Suppressor macrophage (primary cell): Measurements from ENCODE around the gene PCDHGA1.
"Not testable (repeated sequence)": the region's sequence is repeated elsewhere in the genome, so short reads cannot be mapped to it uniquely, and the experiment has no call there.

ENCODE experiments used
- DNase-seq, 4 experiments: peaks; one replicate each; pipeline ENCODE4 v3.0.0-alpha.2; 2020 to 2022

The PCDHGA1 gene

DNA sequence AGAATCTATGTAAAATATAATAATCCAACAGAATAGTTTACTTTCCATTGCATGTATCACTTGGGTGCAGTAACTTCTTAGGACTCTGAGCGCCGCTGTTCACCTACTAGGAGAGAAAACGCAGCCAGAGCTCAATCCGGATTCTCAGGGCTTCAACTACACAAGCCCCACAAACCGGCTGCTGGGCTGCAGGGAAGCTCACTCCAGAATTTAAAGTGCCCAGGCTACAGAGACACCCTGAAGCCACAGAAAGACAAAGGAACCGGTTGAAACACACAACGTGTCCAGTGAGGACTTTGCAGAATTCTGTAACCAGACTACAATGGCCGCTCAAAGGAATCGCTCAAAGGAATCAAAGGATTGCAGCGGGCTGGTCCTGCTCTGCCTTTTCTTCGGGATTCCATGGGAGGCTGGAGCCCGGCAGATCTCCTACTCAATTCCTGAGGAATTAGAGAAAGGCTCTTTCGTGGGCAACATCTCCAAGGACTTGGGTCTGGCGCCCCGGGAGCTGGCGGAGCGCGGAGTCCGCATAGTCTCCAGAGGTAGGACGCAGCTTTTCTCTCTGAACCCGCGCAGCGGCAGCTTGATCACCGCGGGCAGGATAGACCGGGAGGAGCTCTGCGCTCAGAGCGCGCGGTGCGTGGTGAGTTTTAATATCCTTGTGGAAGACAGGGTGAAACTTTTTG lies 82.7 kb downstream of the PCDHGA1 start, which contains the start of gene PCDHGA10:
Gene PCDHGA10, plus strand, starts transcription at position 134 of the 686 bp plus-strand sequence. Its CDS starts 189 bp downstream, at position 323.
- peak; percentile 67 to 83 (median 77) for DNase-seq

GRCh38 chr5:141413540-141414069 lies 83.3 kb downstream of the PCDHGA1 start:
- DNase-seq: no peak

GRCh38 chr5:141414548-141415274 lies 84.4 kb downstream of the PCDHGA1 start:
- not testable (repeated sequence) for DNase-seq

GRCh38 chr5:141415275-141415618 lies 84.9 kb downstream of the PCDHGA1 start:
- DNase-seq: not testable (repeated sequence)

DNA sequence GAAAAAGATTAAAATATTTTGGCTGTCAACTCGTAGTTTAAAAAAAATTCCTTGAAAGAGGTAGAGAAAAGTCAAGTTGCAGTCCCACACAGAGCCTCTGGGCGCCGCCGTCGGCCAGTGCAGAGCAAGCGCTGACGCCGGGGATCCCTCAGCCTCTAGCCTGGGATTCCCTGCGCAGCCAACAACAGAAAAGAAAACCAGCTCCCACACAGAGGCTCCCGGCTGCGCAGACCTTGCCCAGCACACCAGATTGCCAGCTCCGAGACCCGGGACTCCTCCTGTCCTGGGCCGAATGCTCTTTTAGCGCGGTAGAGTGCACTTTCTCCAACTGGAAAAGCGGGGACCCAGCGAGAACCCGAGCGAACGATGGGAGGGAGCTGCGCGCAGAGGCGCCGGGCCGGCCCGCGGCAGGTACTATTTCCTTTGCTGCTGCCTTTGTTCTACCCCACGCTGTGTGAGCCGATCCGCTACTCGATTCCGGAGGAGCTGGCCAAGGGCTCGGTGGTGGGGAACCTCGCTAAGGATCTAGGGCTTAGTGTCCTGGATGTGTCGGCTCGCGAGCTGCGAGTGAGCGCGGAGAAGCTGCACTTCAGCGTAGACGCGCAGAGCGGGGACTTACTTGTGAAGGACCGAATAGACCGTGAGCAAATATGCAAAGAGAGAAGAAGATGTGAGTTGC lies 87.3 kb downstream of the PCDHGA1 start, which contains the start of gene PCDHGB7:
Gene PCDHGB7, plus strand, starts transcription at position 184 of the 679 bp plus-strand sequence. Its CDS starts 183 bp downstream, at position 367.
- DNase-seq: peak; percentile 83 to 93 (median 88)

- DNase-seq: no peak
These were observed 89.0 kb downstream of the PCDHGA1 start for GRCh38 chr5:141419074-141419880.

DNA sequence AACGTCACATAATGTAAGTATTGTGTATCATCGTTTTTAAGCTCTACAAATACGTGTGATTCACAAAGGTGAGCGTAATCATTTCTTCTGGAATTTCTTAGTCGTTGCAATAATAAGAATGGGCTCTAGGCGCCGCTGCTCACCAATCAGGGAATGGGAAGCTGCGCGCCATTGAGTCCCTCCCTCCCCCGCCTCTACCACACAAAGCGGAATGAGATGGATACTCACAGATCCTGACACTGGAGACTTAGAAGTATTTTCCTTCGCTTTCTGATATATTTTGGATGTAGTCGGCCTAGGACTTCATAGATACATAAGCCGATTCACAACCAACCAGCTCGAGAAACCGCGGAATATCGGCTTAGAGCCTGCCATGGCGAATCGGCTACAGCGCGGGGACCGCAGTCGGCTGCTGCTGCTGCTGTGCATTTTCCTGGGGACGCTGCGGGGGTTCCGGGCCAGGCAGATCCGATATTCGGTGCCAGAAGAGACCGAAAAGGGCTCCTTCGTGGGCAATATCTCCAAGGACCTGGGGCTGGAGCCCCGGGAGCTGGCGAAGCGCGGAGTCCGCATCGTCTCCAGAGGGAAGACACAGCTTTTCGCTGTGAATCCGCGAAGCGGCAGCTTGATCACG lies 90.7 kb downstream of the PCDHGA1 start, which contains the start of gene PCDHGA11:
Gene PCDHGA11, plus strand, starts transcription at position 197 of the 634 bp plus-strand sequence. Its CDS starts 177 bp downstream, at position 374.
- peak; percentile 79 to 87 (median 86) for DNase-seq

DNA sequence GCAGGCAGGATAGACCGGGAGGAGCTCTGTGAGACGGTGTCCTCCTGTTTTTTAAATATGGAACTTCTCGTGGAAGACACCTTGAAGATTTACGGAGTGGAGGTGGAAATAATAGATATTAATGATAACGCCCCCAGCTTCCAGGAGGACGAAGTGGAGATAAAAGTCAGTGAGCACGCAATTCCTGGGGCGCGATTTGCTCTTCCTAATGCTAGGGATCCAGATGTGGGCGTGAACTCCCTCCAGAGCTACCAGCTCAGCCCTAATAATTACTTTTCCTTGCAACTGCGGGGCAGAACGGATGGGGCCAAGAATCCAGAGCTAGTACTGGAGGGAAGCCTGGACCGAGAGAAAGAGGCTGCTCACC lies 91.2 kb downstream of the PCDHGA1 start:
- DNase-seq: no peak

- no peak for DNase-seq
These were observed 92.5 kb downstream of the PCDHGA1 start for GRCh38 chr5:141422742-141423291.

DNA sequence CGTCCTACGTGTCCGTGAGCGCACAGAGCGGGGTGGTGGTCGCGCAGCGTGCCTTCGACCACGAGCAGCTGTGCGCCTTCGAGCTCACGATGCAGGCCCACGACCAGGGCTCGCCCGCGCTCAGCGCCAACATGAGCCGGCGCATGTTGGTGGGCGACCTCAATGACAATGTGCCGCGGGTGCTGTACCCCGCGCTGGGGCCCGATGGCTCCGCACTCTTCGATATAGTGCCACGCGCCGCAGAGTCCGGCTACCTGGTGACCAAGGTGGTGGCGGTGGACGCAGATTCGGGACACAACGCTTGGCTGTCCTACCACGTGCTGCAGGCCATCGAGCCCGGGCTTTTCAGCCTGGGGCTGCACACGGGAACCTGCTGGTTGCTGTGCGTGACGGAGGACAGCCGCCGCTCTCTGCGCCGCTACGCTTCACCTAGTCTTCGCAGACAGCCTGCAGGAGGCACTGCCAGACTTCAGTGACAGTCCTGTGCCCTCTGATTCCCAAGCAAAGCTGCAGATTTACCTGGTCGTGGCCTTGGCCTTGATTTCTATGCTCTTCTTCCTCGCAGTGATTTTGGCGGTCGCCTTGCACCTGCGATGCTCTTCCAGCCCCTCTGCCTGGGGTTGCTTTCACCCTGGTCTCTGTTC lies 97.6 kb downstream of the PCDHGA1 start:
- DNase-seq: no peak

GRCh38 chr5:141430332-141431113 lies 100.2 kb downstream of the PCDHGA1 start, which contains the start of gene PCDHGA12:
PCDHGA12 (plus strand) TSS chr5:141430507; CDS start chr5:141430760, 253 bp downstream.
- peak; percentile 74 to 90 (median 86) for DNase-seq

DNA sequence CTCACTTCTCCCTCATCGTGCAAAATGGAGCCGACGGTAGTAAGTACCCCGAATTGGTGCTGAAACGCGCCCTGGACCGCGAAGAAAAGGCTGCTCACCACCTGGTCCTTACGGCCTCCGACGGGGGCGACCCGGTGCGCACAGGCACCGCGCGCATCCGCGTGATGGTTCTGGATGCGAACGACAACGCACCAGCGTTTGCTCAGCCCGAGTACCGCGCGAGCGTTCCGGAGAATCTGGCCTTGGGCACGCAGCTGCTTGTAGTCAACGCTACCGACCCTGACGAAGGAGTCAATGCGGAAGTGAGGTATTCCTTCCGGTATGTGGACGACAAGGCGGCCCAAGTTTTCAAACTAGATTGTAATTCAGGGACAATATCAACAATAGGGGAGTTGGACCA lies 101.0 kb downstream of the PCDHGA1 start:
- DNase-seq: peak; percentile 5 to 45 (median 38)

- not testable (repeated sequence) for DNase-seq
These were observed 102.0 kb downstream of the PCDHGA1 start for GRCh38 chr5:141432308-141432707.

GRCh38 chr5:141432726-141433125 lies 102.4 kb downstream of the PCDHGA1 start:
- not testable (repeated sequence) for DNase-seq

DNA sequence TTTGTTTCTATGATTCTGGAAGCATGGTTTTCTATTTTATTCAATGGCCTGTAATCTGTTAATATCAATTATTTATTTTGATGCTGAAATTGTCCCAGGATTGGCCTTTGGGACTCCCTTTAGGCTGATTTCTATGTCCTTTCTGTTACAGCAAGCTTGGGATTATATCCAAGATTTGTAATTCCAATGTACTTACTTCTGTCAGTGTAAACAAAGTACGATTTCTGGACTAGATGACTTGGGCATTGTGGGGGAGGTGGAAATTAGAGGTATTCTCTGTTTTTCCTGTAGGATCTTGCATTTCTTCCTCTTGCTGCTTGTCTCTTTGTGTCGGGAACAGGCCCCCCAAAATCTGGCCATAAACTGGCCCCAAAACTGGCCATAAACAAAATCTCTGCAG lies 103.7 kb downstream of the PCDHGA1 start:
- DNase-seq: no peak

DNA sequence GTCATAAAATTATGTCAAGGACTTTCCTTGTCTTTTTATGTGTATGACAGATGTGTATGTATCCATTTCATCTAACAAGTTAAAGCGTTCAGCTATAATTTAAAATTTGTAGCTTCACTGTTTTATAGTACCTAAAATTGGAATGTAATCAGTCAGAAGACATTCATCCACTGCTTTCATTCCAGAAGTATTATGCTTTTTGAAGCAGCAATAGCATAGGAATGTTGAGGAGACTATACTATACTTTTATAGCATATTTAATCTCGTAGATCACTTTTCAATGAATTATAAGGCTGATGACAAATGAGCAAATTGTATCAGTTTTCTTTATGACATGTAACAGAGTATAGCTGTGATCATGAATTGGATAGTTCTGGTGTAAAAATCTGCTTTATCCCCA lies 106.9 kb downstream of the PCDHGA1 start:
- DNase-seq: no peak

GRCh38 chr5:141439411-141440141 lies 109.3 kb downstream of the PCDHGA1 start:
- DNase-seq: no peak

DNA sequence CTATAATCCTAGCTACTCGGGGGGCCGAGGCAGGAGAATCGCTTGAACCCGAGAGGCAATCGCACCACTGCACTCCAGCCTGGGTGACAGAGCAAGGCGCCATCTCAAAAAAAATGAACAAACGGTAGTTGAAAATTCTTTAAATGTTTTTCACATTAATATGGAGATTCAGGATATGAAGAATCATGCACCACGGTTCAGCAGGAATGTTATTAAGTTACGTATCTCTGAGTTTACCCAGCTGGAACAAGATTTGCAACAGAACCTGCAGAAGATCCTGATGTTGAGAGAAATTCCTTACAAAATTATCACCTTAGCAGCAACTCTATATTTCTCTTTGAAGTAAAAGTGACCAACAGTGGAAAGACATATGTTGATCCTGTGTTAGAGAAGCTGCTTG lies 110.0 kb downstream of the PCDHGA1 start:
- no peak for DNase-seq
